Ishikawa (cell line): ENCODE results near the gene VIPR2.

Source experiments
- EP300 ChIP-seq: IDR thresholded peaks from 2 replicates; pipeline ENCODE4 v1.6.1; 2012; ENCODE audit warnings: borderline replicate concordance
- REST ChIP-seq: IDR thresholded peaks from 2 replicates; pipeline ENCODE4 v1.6.1; 2012; ENCODE audit warnings: low read depth, mild to moderate bottlenecking
- ZBTB7A ChIP-seq: IDR thresholded peaks from 2 replicates; pipeline ENCODE4 v1.6.1; 2012; ENCODE audit warnings: low read depth
- TF ChIP-seq, protein P1 (sequence below): IDR thresholded peaks from 2 replicates; pipeline ENCODE4 v1.6.1; 2012
- TF ChIP-seq, protein P2 (sequence below): IDR thresholded peaks from 2 replicates; pipeline ENCODE4 v1.6.1; 2012

GRCh38 chr7:159001811-159002210, 142.9 kb downstream of the VIPR2 start:
- TF ChIP-seq, protein P1, sequence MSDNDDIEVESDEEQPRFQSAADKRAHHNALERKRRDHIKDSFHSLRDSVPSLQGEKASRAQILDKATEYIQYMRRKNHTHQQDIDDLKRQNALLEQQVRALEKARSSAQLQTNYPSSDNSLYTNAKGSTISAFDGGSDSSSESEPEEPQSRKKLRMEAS: no peak
- TF ChIP-seq REST (no peak), EP300 (no peak), ZBTB7A (no peak)
- TF ChIP-seq, protein P2, sequence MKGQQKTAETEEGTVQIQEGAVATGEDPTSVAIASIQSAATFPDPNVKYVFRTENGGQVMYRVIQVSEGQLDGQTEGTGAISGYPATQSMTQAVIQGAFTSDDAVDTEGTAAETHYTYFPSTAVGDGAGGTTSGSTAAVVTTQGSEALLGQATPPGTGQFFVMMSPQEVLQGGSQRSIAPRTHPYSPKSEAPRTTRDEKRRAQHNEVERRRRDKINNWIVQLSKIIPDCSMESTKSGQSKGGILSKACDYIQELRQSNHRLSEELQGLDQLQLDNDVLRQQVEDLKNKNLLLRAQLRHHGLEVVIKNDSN: no peak
